Measurements from ENCODE around the gene CDK2. TPM values are rescaled to one million over a fixed set of nuclear protein-coding genes. Genes with fewer than 3 reads are reported as not detected.

CDK2 gene
- total and polyA plus RNA-seq, 4 donors: 5.1 to 22.6 (median 8.0) TPM

GRCh38 chr12:55927588-55928502 lies 38.8 kb upstream of the CDK2 start, which contains the start of gene PYM1:
TSS of gene PYM1 (minus strand) at chr12:55927894. CDS start at chr12:55927761, 133 bp downstream.
- peaks cover 0 to 1% (median 0%) of the 10 kb centered on the region in 4 donors for H3K36me3 ChIP-seq (ENCODE audit: control insufficient read depth in 4 of 4, insufficient read depth in 3 of 4, low read depth in 1 of 4, low read length in 3 of 4)
- TF ChIP-seq CTCF (IDR thresholded peaks at IDR 0.05; ENCODE audit: low read depth, low read length, missing input control) (no peak), SP1 (IDR thresholded peaks at IDR 0.05) (peak; percentile 64), TAF1 (conservative IDR thresholded peaks at IDR 0.05) (peak; percentile 44), REST (IDR thresholded peaks at IDR 0.05) (peak; percentile 51), GABPA (IDR thresholded peaks at IDR 0.05 in 1 of 2, conservative IDR thresholded peaks at IDR 0.05 in 1 of 2) (peak in 1 of 2 donors; percentile 37), ZBTB33 (IDR thresholded peaks at IDR 0.05) (no peak), HNF4G (IDR thresholded peaks at IDR 0.05) (no peak), NR2F2 (IDR thresholded peaks at IDR 0.05) (peak; percentile 84), FOXA2 (IDR thresholded peaks at IDR 0.05) (no peak), ATF3 (IDR thresholded peaks at IDR 0.05) (no peak), RAD21 (IDR thresholded peaks at IDR 0.05) (no peak), EGR1 (IDR thresholded peaks at IDR 0.05; ENCODE audit: low read depth in 2 of 2) (no peak), RXRA (IDR thresholded peaks at IDR 0.05) (peak; percentile 36 to 67), MAX (IDR thresholded peaks at IDR 0.05) (no peak), HNF4A (conservative IDR thresholded peaks at IDR 0.05) (peak; percentile 48 to 51), JUND (IDR thresholded peaks at IDR 0.05) (no peak), YY1 (IDR thresholded peaks at IDR 0.05) (peak; percentile 38), FOXA1 (IDR thresholded peaks at IDR 0.05) (peak; percentile 30)
- peak within 1 kb of the TSS; percentile 84 to 98 (median 95) for H3K4me3 ChIP-seq (ENCODE audit: low read depth in 1 of 3, low read length in 3 of 3)
- peak; percentile 84 for DNase-seq (ENCODE audit: low spot score)
- 9% methylated on average over 49 of the region's 49 CpGs for WGBS
- H3K27me3 ChIP-seq (ENCODE audit: control insufficient read depth in 4 of 4, insufficient read depth in 4 of 4, low read length in 3 of 4): no peaks in the 10 kb centered on the region
- H3K27ac ChIP-seq (ENCODE audit: low read depth in 1 of 2, low read length in 2 of 2): peak within 1 kb of the TSS; percentile 92 to 96
- H3K9me3 ChIP-seq (ENCODE audit: control insufficient read depth in 4 of 4, low read length in 3 of 4): no peaks in the 10 kb centered on the region
- peaks cover 7 to 32% (median 26%) of the 10 kb centered on the region in 4 donors for H3K4me1 ChIP-seq (ENCODE audit: control insufficient read depth in 4 of 4, insufficient read depth in 4 of 4, low read length in 3 of 4)
- H3K9ac ChIP-seq (ENCODE audit: low read depth in 1 of 2, low read length in 2 of 2): peak within 1 kb of the TSS; percentile 83 to 97
